DMS 273 (cell line): Measurements from ENCODE around the gene PGM3.

Experiments
- DNase-seq: peaks from one replicate; lab custom pipeline; 2025; ENCODE audit not compliant: unreplicated experiment; lab: John Stamatoyannopoulos, UW

The PGM3 gene

GRCh38 chr6:83183082-83183828, 9.8 kb downstream of the PGM3 start:
- no peak for DNase-seq

GRCh38 chr6:83182114-83182513, 11.0 kb downstream of the PGM3 start:
- no peak for DNase-seq

GRCh38 chr6:83180426-83180950, 12.6 kb downstream of the PGM3 start:
- DNase-seq = no peak

GRCh38 chr6:83176246-83176645, 16.8 kb downstream of the PGM3 start:
- no peak for DNase-seq

- DNase-seq = no peak
These were observed 23.6 kb downstream of the PGM3 start for GRCh38 chr6:83169511-83169910.

- no peak for DNase-seq
These were observed 24.0 kb downstream of the PGM3 start for GRCh38 chr6:83169106-83169505.

GRCh38 chr6:83168556-83168955, 24.5 kb downstream of the PGM3 start:
- DNase-seq = no peak

- no peak for DNase-seq
These were observed 25.3 kb downstream of the PGM3 start for GRCh38 chr6:83167726-83168278.

GRCh38 chr6:83160167-83160566, 32.9 kb downstream of the PGM3 start:
- DNase-seq = no peak

GRCh38 chr6:83155794-83156193, 37.3 kb downstream of the PGM3 start:
- DNase-seq = no peak

- peak; percentile 12 for DNase-seq
These were observed 39.1 kb downstream of the PGM3 start for GRCh38 chr6:83153883-83154521.

- DNase-seq = no peak
These were observed 40.2 kb downstream of the PGM3 start for GRCh38 chr6:83152913-83153312.

GRCh38 chr6:83151114-83151513, 42.0 kb downstream of the PGM3 start:
- DNase-seq = no peak

- DNase-seq = no peak
These were observed 54.3 kb downstream of the PGM3 start for GRCh38 chr6:83138758-83139157.

GRCh38 chr6:83138118-83138722, 54.8 kb downstream of the PGM3 start:
- no peak for DNase-seq

GRCh38 chr6:83132121-83132520, 60.9 kb downstream of the PGM3 start:
- no peak for DNase-seq

- DNase-seq = no peak
These were observed 65.1 kb downstream of the PGM3 start for GRCh38 chr6:83127976-83128375.

GRCh38 chr6:83127258-83127657, 65.8 kb downstream of the PGM3 start:
- no peak for DNase-seq

- no peak for DNase-seq
These were observed 66.3 kb downstream of the PGM3 start for GRCh38 chr6:83126807-83127206.

GRCh38 chr6:83126223-83126622, 66.8 kb downstream of the PGM3 start:
- no peak for DNase-seq

- DNase-seq = no peak
These were observed 67.6 kb downstream of the PGM3 start for GRCh38 chr6:83125425-83125824.

GRCh38 chr6:83124553-83124952, 68.5 kb downstream of the PGM3 start:
- no peak for DNase-seq
